CD4-positive, alpha-beta T cell treated with Interleukin-17A for 4 hours (primary cell): Measurements from ENCODE around the gene ELL.
A peak's percentile ranks its signal among the peaks of the same experiment; 100 is the strongest.
"Not testable (repeated sequence)": the region's sequence is repeated elsewhere in the genome, so short reads cannot be mapped to it uniquely, and the experiment has no call there.

ENCODE experiments used
- DNase-seq: peaks from one replicate; pipeline ENCODE4 v3.0.0-alpha.2; 2020; ENCODE audit warnings: mixed read lengths

Gene ELL

GRCh38 chr19:18521692-18522123 lies at the start of gene ELL:
ELL (minus strand) TSS chr19:18522070; CDS start chr19:18522055, 15 bp downstream.
- no peak for DNase-seq

DNA sequence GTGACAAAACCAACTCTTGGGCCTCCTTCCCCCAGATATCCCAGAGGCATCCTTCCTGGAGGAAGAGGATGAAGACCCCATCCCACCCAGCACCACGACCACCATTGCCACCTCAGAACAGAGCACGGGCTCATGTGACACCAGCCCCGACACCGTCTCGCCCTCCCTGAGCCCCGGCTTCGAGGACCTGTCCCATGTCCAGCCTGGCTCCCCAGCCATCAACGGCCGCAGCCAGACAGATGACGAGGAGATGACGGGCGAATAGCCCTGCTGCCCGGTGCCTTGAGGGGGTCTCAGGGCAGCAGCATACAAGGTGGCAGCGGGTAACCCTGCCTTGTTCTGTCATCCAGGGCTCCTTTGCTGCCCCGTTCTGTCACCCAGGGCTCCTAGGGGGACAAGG lies 46.5 kb upstream of the ELL start:
- DNase-seq, result no peak

GRCh38 chr19:18566953-18567352 lies 45.1 kb upstream of the ELL start:
- DNase-seq, result no peak

DNA sequence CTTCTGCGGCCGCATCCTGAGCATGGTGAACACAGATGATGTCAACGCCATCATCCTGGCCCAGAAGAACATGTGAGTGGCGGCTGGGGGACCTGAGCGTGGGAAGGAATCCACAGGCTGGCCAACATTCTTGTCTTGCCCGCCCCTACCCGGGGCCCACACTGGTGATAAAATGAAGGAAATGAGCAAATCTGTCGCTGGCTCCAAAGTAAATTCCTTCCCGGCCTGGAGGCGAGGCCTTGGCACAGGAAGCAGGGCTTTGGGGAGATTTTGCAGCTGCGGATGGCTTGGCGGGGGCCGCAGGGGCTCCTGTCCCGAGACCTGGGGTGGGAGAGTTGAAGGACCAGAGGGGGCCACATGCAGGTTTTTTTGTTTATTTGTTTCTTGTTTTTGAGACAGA lies 40.2 kb upstream of the ELL start:
- no peak for DNase-seq

DNA sequence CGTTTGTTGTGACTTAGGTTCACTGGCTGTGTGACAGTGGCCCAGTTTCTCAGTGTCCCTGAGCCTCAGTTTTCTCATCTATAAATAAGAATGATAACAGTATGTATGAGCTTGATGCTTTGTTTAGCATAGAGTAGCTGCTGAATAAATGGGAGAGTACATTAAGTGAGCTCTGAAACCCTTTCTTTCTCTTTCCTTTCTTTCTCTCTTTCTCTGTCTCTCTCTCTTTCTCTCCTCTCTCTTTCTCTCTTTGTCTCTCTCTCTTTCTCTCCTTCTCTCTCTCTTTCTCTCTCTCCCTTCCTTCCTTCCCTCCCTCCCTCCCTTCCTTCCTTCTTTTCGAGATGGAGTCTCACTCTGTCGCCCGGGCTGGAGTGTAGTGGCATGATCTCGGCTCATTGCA lies 37.8 kb upstream of the ELL start:
- no peak for DNase-seq

- no peak for DNase-seq
These were observed 36.7 kb upstream of the ELL start for GRCh38 chr19:18558604-18559003.

DNA sequence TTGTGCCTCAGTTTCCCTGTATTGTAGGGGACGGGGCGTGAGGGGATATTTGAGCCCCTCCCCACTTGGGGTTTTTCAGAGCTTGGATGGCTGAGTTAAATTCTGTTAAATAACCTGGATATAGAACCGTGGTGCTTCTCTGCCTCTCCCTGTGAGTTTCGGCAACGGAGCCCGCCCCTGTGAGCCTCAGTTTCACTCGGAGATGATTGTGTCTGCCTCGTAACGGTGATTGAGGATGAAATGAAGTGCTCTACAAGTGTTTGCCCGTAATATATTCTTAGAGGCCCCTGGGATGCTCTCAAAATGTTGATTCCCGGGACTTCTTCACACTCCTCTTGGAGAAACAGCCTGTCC lies 36.3 kb upstream of the ELL start:
- DNase-seq, result no peak

DNA sequence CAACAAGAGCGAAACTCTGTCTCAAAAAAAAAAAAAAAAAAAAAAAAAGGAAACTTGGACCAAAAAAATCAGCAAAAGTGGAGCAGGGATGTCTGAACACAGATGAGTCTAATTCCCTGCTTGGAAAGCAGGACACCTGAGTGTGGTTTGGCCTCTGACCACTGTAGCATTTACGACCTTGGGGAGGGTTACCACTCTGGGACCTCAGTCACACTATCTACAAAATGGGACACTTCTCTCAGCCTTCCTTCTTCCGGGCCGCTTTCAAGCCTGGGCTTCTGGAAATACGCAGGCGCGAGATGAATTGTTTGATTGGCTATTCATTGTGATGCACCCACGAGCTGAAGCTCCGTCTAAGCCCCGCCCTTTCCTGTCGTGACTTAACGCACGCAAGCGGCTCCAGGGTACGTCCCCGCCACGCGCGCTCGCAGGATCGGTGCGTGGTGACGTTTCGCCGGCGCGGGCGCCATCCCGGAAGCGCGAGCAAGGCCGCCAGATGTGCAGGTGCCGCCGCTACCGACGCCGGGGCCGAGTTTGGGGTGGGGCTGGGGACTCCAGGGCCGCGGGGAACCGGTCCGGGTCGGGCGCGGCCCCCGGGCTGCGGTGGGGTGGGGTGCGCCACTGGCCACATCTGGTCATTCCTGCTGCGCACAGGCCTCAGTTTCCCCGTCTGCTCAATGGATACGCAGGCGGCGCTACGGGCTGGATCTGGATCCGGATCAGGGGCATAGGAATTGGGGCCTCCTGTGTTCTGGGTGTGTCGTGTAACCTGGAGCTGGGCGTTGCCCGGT lies 35.7 kb upstream of the ELL start, which contains the start of gene KXD1:
TSS of gene KXD1 (plus strand) at position 460 of the 791 bp plus-strand sequence. CDS start 4,187 bp downstream, outside the sequence.
- peak; percentile 99 for DNase-seq

DNA sequence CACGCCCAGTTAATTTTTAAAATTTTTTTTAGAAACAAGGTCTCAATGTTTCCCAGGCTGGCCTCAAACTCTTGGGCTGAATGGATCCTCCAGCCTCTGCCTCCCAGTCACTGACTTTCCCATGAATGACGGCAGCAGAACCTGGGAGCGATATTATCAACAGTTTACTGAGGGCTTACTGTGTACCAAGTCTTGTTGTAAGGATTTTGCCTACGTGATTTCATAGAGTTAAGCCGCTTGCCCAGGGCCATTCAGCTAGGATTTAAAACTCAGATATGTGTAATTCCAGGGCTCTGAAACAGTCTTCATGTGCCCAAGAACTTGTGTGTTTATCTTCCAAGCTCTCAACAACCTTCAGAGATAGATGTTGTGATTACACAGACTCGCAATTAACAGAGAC lies 29.8 kb upstream of the ELL start:
- no peak for DNase-seq

DNA sequence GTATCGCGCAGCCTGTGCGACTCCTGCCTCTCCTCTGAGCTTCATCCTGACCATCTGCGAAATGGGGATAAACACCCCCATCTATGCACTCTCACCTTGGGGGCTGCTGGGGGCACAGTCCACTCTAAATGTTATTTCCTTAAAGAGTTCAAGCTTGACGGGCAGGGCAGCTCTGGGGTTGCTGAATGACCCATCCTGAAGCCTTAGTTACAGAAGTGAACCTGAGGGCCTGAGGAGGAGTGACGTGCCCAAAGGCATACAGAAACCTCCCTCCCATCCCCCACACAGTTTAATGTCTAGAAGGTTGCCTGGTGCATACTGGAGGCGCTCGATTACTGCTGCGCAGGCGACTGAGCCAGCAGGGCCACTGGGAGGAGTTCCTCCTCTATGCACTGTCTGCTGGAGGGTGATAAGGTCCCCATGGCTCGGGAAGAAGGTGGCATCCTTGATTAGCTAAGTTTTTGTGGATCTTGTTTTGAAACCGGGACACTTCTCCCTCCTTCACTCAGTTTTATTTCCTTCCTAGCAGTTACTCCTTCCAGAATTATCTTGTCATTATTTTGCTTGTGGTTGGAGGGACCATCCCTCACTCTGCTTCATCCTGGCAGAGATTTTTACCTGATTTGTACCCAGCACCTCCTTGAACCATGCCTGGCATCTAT lies 22.1 kb upstream of the ELL start:
- DNase-seq, result peak; percentile 85

GRCh38 chr19:18542941-18543813 lies 21.3 kb upstream of the ELL start, which contains the start of gene FKBP8:
FKBP8 (minus strand) TSS chr19:18543573; CDS start chr19:18541970, 1,603 bp downstream.
- peak; percentile 98 for DNase-seq

- DNase-seq, result no peak
These were observed 20.4 kb upstream of the ELL start for GRCh38 chr19:18541992-18542940.

- no peak for DNase-seq
These were observed 19.6 kb upstream of the ELL start for GRCh38 chr19:18541258-18541991.

DNA sequence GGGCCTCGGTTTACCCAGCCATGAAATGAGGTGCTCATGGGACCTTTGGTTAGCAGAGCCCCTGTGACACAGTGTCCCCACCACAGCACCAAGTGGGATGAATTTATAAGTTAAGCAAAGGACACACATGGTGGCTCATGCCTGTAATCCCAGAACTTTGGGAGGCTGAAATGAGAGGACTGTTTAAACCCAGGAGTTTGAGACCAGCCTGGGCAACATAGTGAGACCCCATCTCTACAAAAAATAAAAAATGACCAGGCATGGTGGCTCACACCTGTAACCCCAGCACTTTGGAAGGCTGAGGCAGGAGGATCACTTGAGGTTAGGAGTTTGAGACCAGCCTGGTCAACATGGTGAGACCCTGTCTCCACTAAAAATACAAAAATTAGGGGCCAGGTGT lies 18.3 kb upstream of the ELL start:
- DNase-seq, result not testable (repeated sequence)

DNA sequence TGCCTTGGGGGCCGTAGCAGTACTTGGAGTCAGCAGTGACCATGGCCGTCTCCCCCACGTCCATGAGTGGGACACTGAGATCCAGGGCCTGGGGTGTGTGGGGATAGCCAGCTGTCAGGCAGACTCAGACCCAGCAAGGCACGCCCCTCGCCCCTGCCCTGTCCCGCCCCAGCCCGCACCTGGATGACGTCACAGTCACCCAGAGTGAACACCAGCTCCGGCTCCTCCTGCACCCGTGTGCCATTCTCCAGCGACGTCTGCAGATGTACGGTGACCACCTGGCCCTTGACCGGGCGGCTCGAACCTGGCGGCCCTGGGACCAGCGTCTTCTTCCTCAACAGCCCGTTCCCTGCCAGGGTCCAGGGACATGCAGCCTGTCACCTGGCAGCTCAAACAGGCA lies 17.5 kb upstream of the ELL start:
- no peak for DNase-seq

GRCh38 chr19:18538115-18538514 lies 16.2 kb upstream of the ELL start:
- DNase-seq, result no peak

DNA sequence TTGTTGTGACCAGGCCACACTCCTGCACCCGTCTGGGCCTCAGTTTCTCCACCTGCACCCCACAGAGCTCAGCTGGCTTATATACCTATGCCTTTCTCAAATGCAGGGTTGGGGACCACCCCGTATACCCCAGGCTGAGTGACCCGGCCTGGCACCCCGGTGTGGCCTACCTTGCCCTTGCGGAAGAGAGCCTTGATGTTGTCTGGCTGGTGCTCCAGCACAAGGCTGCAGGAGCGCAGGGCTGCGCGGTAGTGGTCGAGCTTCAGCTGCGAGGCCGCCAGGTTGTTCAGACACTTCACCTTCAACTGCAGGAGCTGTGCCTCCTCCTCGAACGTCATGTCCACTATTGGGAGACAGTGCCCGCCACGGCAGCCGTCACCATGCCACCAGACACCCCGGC lies 15.6 kb upstream of the ELL start:
- DNase-seq, result no peak

GRCh38 chr19:18536475-18536874 lies 14.6 kb upstream of the ELL start:
- no peak for DNase-seq

GRCh38 chr19:18533058-18533457 lies 11.2 kb upstream of the ELL start:
- no peak for DNase-seq

- no peak for DNase-seq
These were observed 10.5 kb upstream of the ELL start for GRCh38 chr19:18532168-18532890.

DNA sequence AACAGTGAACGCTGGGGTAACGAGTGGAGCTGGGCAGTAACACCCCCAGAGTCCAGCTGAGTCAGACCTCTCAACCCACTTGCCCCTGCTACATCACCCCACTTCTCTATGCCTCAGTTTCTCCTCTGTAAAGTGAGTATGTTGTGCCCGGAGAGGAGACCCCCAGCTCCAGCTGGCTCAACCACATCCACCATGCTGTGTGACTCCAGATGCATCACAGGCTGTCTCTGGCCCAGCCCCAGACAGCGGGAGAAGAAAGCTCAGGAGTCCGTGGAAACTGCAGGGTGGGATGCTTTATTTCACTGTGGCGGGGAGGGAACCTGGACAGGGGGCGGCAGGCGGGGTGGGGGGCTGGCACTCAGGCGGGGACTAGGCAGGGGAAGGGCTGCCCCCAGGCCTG lies 9.6 kb upstream of the ELL start:
- no peak for DNase-seq
